Activated CD4-positive, alpha-beta memory T cell treated with anti-CD3 and anti-CD28 coated beads for 36 hours (primary cell): ENCODE results near the gene FCMR. TPM values are rescaled to one million over a fixed set of nuclear protein-coding genes. Genes with fewer than 3 reads are reported as not detected.
"Not testable (repeated sequence)": the region's sequence is repeated elsewhere in the genome, so short reads cannot be mapped to it uniquely, and the experiment has no call there.

ENCODE experiments used
- CTCF ChIA-PET: fragments of 350-600 bp; sonication (Branson Sonifier 250); formaldehyde crosslinking; loops from one replicate; lab custom pipeline; 2021; ENCODE audit warnings: antibody characterized with exemption, inconsistent platforms; lab: Charles Lee
- POLR2A ChIA-PET: fragments of 350-600 bp; sonication (Branson Sonifier 250); formaldehyde crosslinking; loops from one replicate; lab custom pipeline; 2021; ENCODE audit warnings: antibody characterized with exemption; lab: Charles Lee
- DNase-seq: peaks from one replicate; pipeline ENCODE4 v3.0.0-alpha.2; 2020
- H3K27ac Mint-ChIP-seq: one replicate; pipeline ENCODE4 v1.8.0; 2021; ENCODE audit warnings: mixed read lengths
- H3K27me3 Mint-ChIP-seq: one replicate; pipeline ENCODE4 v1.8.0; 2021; ENCODE audit warnings: mixed read lengths
- H3K36me3 Mint-ChIP-seq: one replicate; pipeline ENCODE4 v1.8.0; 2021; ENCODE audit warnings: mixed read lengths
- H3K4me1 Mint-ChIP-seq: one replicate; pipeline ENCODE4 v1.8.0; 2021; ENCODE audit warnings: low read depth, mixed read lengths
- H3K4me3 Mint-ChIP-seq: one replicate; pipeline ENCODE4 v1.8.0; 2021; ENCODE audit warnings: mild to moderate bottlenecking, mixed read lengths
- H3K9me3 Mint-ChIP-seq: one replicate; pipeline ENCODE4 v1.8.0; 2021; ENCODE audit warnings: mixed read lengths
- intact Hi-C: fragments of 100-400 bp; cut with micrococcal nuclease; formaldehyde crosslinking; loops from one replicate; pipeline ENCODE4 v1.15.1; 2023
- total RNA-seq, 2 experiments: library from RNA; stranded (reverse); gene quantifications; one replicate each; pipeline ENCODE4 v1.2.3, GENCODE V29; 2021

Gene FCMR
- total RNA-seq, 2 experiments from 2014 or later = 65.7 to 73.0 TPM

DNA sequence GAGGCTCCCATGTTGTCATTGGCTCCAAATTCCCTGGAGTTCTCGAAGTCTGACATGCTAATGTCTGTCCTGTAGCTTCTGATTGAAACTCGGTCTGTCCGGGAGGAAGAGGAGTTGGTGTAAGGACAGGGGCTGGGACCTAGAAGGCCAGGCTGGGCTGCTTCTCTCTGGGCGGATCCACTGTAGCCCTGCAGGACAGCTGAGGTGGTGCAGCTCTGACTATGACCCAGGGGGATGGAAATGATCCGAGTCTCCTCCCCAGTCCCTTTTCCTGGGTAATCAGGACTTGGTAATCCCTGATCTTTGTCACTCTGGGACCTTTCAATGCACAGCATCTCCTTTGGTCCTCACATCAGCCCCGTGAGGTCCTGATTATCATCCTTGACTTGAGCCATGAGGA, 10.0 kb upstream of the FCMR start:
- Mint-ChIP-seq H3K36me3 (no peaks in the 10 kb centered on the region), H3K27me3 (no peaks in the 10 kb centered on the region), H3K4me3 (no peak overlapping the region), H3K9me3 (no peaks in the 10 kb centered on the region), H3K4me1 (peaks cover 39% of the 10 kb centered on the region), H3K27ac (no peak overlapping the region)
- DNase-seq = peak; percentile 10
- intact Hi-C loops = loop anchor here (5.0 kb wide), 1 partner anchor 146 kb away; no protein-coding TSS in a partner anchor
- POLR2A ChIA-PET = interaction anchor here (0.7 kb wide), 1 partner anchor 13 kb away, joined by 3 read pairs; no protein-coding TSS in a partner anchor
- CTCF ChIA-PET = interaction anchor here (0.6 to 8.7 kb wide), 20 partner anchors 11 to 785 kb away, joined by 3 to 201 read pairs (median 8); partner anchors contain the start of genes DYRK3, FCMR, IL20 and PIGR

DNA sequence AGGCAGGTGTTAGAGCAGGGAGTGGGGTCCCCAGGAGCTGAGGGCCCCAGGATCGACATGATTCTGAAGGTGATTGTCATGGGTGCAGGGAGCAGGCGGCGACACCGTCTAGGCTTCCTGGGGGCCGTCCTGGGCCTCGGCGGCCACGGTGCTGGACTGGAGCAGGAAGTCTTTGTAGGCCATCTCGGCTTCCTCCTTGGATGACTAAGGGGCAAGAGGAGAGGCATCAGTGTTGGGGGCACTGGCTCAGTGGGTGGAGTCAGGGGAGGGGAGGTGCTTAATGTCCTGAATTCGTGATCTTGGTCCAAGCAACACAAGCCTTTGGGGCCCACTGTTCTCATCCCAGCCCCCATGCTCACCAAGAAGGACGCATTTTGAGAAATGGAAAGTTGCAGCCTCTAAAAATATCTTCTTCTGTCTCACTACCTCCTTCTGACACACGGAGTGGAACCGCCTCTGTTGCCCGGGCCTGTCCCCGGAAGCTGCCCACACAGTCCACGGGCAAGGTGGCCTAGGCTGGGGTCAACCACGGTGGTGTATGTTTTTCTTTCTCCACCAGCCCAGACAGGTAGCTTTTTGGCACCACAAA, 8.6 kb upstream of the FCMR start:
- H3K27ac Mint-ChIP-seq = peak overlapping the region; percentile 93
- no peaks in the 10 kb centered on the region for H3K36me3 Mint-ChIP-seq
- no peaks in the 10 kb centered on the region for H3K9me3 Mint-ChIP-seq
- DNase-seq = peak; percentile 78
- POLR2A ChIA-PET = interaction anchor here (1.5 kb wide), 1 partner anchor 9 kb away, joined by 6 read pairs; the partner anchor contains the start of gene FCMR
- H3K27me3 Mint-ChIP-seq = no peaks in the 10 kb centered on the region
- intact Hi-C loops = loop anchor here (5.0 kb wide), 1 partner anchor 147 kb away; no protein-coding TSS in a partner anchor
- CTCF ChIA-PET = interaction anchor here (0.6 to 8.7 kb wide), 9 partner anchors 13 to 493 kb away, joined by 3 to 201 read pairs (median 8); partner anchors contain the start of genes FCMR and IL20
- H3K4me3 Mint-ChIP-seq = peak overlapping the region; percentile 59
- H3K4me1 Mint-ChIP-seq = peaks cover 44% of the 10 kb centered on the region

DNA sequence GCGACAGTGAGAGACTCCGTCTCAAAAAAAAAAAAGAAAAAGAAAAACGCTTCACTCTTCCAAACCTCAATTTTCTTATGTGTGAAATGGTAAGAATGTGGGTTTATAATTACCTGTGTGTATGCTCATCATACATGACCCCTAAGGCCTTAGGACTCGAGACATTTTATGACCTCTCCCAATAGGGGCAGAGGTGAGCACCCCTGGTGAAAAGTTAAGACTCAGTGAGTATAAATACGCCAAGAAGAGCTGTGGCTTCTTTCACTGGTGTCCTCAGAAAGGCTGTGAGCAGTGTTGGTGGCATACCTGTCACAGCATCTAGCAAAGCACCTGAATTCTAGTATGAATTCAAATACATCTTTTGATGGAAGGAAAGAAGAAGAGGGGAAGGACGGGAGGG, 7.8 kb upstream of the FCMR start:
- Mint-ChIP-seq H3K4me1 (peaks cover 44% of the 10 kb centered on the region), H3K27ac (peak overlapping the region; percentile 93), H3K27me3 (no peaks in the 10 kb centered on the region), H3K9me3 (no peaks in the 10 kb centered on the region), H3K36me3 (no peaks in the 10 kb centered on the region), H3K4me3 (no peak overlapping the region)
- intact Hi-C loops = loop anchor here (10.0 kb wide), 2 partner anchors 455 to 895 kb away; partner anchors contain the start of gene IKBKE
- DNase-seq = peak; percentile 9
- ChIA-PET CTCF (interaction anchor here (0.6 to 8.7 kb wide), 3 partner anchors 12 to 493 kb away, joined by 3 to 201 read pairs (median 3); partner anchors contain the start of gene FCMR), POLR2A (no interaction called here)

DNA sequence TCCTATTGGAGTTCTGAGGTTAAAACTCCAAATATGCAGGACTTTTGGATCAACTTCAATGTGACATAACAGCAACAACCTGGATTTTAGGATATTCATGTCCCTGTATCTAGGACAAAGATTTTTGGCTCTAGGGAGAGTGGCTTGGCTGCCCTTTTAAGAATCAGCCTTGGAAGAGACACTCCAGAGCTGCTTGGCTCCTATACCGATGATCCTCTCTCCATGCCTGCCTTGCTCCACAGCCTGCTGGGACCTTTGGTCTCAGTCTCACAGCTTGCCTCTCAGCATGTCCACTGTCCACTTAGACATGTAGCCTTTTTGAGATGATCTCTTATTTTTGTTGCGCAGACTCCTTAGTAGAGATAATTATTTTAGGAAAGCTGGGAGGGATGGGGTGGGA, 4.5 kb upstream of the FCMR start:
- no peaks in the 10 kb centered on the region for H3K9me3 Mint-ChIP-seq
- no peak for DNase-seq
- intact Hi-C loops = loop anchor here (10.0 kb wide), 2 partner anchors 451 to 899 kb away; partner anchors contain the start of gene IKBKE
- no peak overlapping the region for H3K4me3 Mint-ChIP-seq
- no peaks in the 10 kb centered on the region for H3K36me3 Mint-ChIP-seq
- H3K27me3 Mint-ChIP-seq = no peaks in the 10 kb centered on the region
- H3K4me1 Mint-ChIP-seq = peaks cover 36% of the 10 kb centered on the region
- CTCF ChIA-PET = interaction anchor here (0.6 to 4.8 kb wide), 9 partner anchors 10 to 201 kb away, joined by 3 to 41 read pairs (median 4); no protein-coding TSS in a partner anchor
- POLR2A ChIA-PET = no interaction called here
- H3K27ac Mint-ChIP-seq = peak overlapping the region; percentile 43

DNA sequence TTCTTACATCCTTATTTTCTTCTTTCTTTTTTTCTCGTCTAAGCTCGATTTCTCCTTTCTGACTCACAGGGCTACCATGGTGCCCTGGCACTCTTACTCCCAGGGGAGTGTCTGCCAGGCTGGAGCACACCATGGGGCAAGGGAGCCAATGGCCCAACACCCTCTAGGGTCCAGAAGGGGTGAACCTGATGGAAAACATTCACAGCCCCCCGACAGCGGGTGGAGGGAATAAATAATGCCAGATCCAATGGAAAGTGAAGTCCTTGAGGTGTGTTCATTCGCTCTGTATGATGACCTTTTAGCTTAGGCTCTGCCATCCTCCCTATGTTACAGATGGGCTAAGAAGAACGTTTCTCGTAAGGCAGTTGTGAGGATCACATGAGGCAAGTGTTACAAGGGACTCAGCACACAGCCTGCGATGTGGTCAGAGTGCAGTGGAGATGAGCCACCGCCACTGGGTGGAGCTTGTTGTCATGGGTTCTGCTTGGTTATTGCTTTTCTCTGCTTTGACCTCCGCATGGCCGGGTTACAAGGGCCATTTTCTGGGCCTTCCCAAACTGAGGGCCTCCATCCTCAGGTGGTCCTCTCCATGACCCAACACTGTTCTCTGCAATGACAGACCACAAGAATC, 3.5 kb upstream of the FCMR start:
- no peak overlapping the region for H3K27ac Mint-ChIP-seq
- ChIA-PET CTCF (interaction anchor here (0.7 to 4.8 kb wide), 12 partner anchors 8 to 199 kb away, joined by 3 to 41 read pairs (median 5); no protein-coding TSS in a partner anchor), POLR2A (interaction anchor here (0.6 to 1.1 kb wide), 4 partner anchors 9 to 177 kb away, joined by 3 to 4 read pairs (median 4); no protein-coding TSS in a partner anchor)
- peaks cover 33% of the 10 kb centered on the region for H3K4me1 Mint-ChIP-seq
- H3K36me3 Mint-ChIP-seq = peaks cover 8% of the 10 kb centered on the region
- intact Hi-C loops = loop anchor here (10.0 kb wide), 2 partner anchors 450 to 900 kb away; partner anchors contain the start of gene IKBKE
- no peak overlapping the region for H3K4me3 Mint-ChIP-seq
- DNase-seq = peak; percentile 82
- H3K9me3 Mint-ChIP-seq = no peaks in the 10 kb centered on the region
- H3K27me3 Mint-ChIP-seq = no peaks in the 10 kb centered on the region

DNA sequence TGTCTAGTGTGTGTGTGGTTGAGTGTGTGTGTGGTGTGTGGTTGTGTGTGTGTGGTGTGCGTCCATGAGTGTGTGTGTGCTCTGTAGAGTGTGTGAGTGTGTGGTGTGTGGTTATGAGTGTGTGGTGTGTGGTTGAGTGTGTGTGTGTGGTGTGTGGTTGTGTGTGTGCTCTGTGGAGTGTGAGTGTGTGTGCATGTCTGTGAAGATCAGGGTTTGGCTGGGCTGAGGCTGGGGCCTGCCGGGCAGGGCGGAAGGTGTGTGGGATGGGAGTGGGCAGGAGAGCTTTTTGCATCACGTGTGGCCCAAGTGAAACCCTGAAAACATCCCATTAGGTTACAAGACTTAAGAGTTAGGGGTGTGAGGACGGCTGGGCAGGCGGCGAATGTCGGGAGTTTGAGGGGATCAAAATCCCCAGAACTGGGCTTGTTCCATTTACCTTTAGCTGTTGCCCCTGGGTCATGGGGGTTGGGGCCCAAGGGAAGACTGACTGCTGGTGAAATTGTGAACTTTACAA, 2.9 kb upstream of the FCMR start:
- CTCF ChIA-PET = interaction anchor here (0.7 to 4.8 kb wide), 11 partner anchors 9 to 198 kb away, joined by 3 to 41 read pairs (median 6); no protein-coding TSS in a partner anchor
- H3K9me3 Mint-ChIP-seq = no peaks in the 10 kb centered on the region

DNA sequence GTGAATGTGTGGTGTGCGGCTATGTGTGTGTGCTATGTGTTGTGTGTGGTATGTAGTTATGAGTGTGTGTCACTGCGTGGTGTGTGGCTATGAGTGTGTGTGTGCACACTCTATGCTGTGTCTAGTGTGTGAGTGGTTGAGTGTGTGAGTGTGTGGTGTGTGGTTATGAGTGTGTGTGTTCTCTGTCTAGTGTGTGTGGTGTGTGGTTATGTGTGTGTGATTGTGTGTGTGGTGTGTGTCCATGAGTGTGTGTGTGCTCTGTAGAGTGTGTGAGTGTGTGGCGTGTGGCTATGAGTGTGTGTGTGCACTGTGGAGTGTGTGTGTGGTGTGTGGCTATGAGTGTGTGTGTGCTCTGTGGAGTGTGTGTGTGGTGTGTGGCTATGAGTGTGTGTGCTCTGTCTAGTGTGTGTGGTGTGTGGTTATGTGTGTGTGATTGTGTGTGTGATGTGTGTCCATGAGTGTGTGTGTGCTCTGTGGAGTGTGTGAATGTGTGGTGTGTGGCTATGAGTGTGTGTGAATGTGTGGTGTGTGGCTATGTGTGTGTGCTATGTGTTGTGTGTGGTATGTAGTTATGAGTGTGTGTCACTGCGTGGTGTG, 2.3 kb upstream of the FCMR start:
- POLR2A ChIA-PET, H3K27me3 Mint-ChIP-seq, DNase-seq, H3K27ac Mint-ChIP-seq, H3K9me3 Mint-ChIP-seq, H3K4me3 Mint-ChIP-seq: not testable (repeated sequence)
- Mint-ChIP-seq H3K4me1 (peaks cover 28% of the 10 kb centered on the region), H3K36me3 (peaks cover 12% of the 10 kb centered on the region)
- CTCF ChIA-PET = interaction anchor here (1.3 to 6.0 kb wide), 6 partner anchors 10 to 198 kb away, joined by 6 to 71 read pairs (median 30); no protein-coding TSS in a partner anchor
- intact Hi-C loops = loop anchor here (2.0 to 10.0 kb wide), 4 partner anchors 128 to 901 kb away; partner anchors contain the start of genes IKBKE, PFKFB2 and YOD1

More for the DNA sequence above, 2.9 kb upstream of the FCMR start:
- POLR2A ChIA-PET = interaction anchor here (1.0 to 1.1 kb wide), 3 partner anchors 8 to 176 kb away, joined by 3 to 4 read pairs (median 4); no protein-coding TSS in a partner anchor
- Mint-ChIP-seq H3K4me1 (peaks cover 30% of the 10 kb centered on the region), H3K27me3 (no peaks in the 10 kb centered on the region), H3K36me3 (peaks cover 11% of the 10 kb centered on the region), H3K27ac (no peak overlapping the region), H3K4me3 (no peak overlapping the region)
- intact Hi-C loops = loop anchor here (5.0 to 10.0 kb wide), 3 partner anchors 128 to 900 kb away; partner anchors contain the start of genes IKBKE, PFKFB2 and YOD1
- peak; percentile 64 for DNase-seq

DNA sequence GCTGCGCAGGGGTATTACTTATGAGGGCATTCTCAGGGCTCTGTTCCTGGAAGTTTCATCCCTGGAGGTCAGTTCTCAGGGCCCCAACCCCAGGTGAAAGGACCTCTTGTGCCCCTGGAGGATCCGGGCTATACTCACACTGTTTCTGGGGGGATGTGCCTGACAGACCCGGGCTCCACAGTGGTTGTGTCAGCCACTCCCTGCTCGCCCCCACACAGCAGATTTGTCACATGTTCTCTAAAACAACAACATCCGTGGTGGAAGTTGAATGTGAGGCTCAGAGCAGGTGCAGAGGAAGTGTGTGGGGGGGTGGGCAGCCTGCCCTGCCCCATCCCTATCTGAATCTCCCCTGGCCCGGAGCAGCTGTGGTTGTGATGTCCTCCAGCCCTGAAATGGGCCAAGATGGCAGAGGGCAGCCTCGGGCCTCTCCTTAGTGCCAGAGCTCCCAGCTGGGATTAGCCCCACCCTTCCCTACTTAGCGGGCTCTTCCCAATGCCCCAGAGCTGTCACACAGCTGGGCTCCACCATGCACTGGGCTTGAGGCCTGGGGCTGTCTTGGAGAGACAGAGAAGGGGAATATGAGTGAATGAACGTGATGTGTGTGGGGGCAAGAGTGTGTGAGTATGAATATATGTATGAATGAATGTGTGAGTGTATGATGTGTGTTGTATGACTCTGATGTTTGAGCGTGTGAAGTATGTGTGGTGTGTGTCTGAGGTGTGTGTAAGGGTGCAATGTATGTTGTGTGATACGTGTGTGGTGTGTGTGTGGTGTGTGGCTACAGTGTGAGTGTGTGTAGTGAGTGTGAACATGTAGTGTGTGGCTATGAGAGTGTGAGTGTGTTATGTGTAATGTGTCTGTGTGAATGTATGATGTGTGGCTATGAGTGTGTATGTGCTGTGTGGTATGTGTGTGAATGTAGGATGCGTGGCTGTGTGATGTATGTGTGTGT, 1.5 kb upstream of the FCMR start:
- ChIA-PET CTCF (interaction anchor here (0.6 to 12.9 kb wide), 9 partner anchors 10 to 189 kb away, joined by 3 to 201 read pairs (median 22); partner anchors contain the start of gene IL20), POLR2A (interaction anchor here (2.3 kb wide), 1 partner anchor 17 kb away, joined by 8 read pairs; no protein-coding TSS in a partner anchor)
- intact Hi-C loops = loop anchor here (2.0 to 10.0 kb wide), 4 partner anchors 129 to 902 kb away; partner anchors contain the start of genes IKBKE, PFKFB2 and YOD1
- peak; percentile 85 for DNase-seq
- Mint-ChIP-seq H3K4me1 (peaks cover 33% of the 10 kb centered on the region), H3K27ac (no peak overlapping the region), H3K4me3 (no peak overlapping the region), H3K9me3 (no peaks in the 10 kb centered on the region), H3K27me3 (no peaks in the 10 kb centered on the region), H3K36me3 (peaks cover 13% of the 10 kb centered on the region)

DNA sequence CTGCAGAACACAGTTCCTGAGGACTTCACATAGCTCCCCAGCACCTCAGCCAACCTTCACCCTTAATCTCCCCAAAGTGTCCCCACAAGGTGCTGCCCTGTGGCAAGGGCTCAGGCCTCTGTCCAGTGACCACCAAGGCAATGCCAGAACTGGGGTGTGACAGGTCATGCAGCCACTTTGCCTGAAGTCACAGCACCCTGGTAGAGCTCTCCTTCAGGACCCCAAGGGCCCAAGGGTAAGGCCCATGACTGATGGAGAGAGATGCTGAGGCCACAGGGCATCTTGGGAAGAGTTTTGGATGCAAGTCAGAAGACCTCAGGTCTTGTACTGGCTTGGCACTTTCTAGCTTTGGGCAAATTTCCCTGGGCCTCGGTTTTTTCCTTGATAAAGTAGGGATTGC, 783 bp upstream of the FCMR start:
- Mint-ChIP-seq H3K4me3 (no peak overlapping the region), H3K27me3 (no peaks in the 10 kb centered on the region), H3K36me3 (peaks cover 17% of the 10 kb centered on the region), H3K27ac (no peak overlapping the region), H3K4me1 (peaks cover 33% of the 10 kb centered on the region), H3K9me3 (no peaks in the 10 kb centered on the region)
- intact Hi-C loops = loop anchor here (1.0 to 10.0 kb wide), 5 partner anchors 17 to 902 kb away; partner anchors contain the start of genes IKBKE, PFKFB2 and YOD1
- CTCF ChIA-PET = interaction anchor here (0.6 to 12.9 kb wide), 15 partner anchors 10 to 577 kb away, joined by 3 to 201 read pairs (median 13); partner anchors contain the start of gene IL20
- POLR2A ChIA-PET = interaction anchor here (1.1 to 2.3 kb wide), 3 partner anchors 13 to 287 kb away, joined by 3 to 8 read pairs (median 5); partner anchors contain the start of gene DYRK3
- DNase-seq = no peak

DNA sequence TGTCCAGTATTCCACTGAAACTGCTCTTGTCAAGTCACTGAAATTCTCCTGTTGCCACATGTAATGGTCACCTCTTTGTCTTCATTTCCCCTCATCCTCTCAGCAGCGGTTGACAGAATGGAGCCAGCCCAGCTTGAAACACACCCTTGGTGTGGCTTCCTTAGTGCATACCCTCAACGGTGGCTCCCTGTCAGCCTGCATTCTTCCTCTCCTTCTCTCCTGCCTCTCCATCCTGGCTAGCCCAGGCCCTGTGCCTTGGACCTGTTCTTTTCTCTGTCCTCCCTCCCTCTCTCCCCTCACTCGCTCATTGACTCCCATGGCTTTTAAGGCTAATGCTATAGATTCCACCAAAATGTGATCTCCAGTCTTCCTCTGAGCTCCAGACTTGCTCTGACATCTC, 3.7 kb downstream of the FCMR start:
- Mint-ChIP-seq H3K4me3 (peak overlapping the region; percentile 59), H3K27ac (peak overlapping the region; percentile 74), H3K27me3 (no peaks in the 10 kb centered on the region), H3K4me1 (peaks cover 68% of the 10 kb centered on the region), H3K36me3 (peaks cover 26% of the 10 kb centered on the region), H3K9me3 (no peaks in the 10 kb centered on the region)
- POLR2A ChIA-PET = interaction anchor here (0.6 to 1.4 kb wide), 3 partner anchors 12 to 21 kb away, joined by 3 to 4 read pairs (median 3); partner anchors contain the start of gene IL24
- no peak for DNase-seq
- CTCF ChIA-PET = interaction anchor here (0.8 to 12.9 kb wide), 11 partner anchors 9 to 193 kb away, joined by 3 to 201 read pairs (median 27); partner anchors contain the start of gene IL20
- intact Hi-C loops = no loop called here
